Renal pelvis (tissue), 4 donors: ENCODE data around the gene ST3GAL3. TPM values are rescaled to one million over a fixed set of nuclear protein-coding genes. Genes with fewer than 3 reads are reported as not detected.

Experiments
- DNase-seq: peaks from one replicate; pipeline ENCODE4 v3.0.0-alpha.2; 2013
- polyA plus RNA-seq, 3 donors: library from polyadenylated mRNA; unstranded; fragments of 120-200 nt; gene quantifications; one replicate each; pipeline ENCODE4 v1.2.1, GENCODE V29; 2013; ENCODE audit not compliant: insufficient read length in 3 of 3

The ST3GAL3 gene
- polyA plus RNA-seq, 3 donors: 19.2 to 27.2 (median 23.4) TPM

DNA sequence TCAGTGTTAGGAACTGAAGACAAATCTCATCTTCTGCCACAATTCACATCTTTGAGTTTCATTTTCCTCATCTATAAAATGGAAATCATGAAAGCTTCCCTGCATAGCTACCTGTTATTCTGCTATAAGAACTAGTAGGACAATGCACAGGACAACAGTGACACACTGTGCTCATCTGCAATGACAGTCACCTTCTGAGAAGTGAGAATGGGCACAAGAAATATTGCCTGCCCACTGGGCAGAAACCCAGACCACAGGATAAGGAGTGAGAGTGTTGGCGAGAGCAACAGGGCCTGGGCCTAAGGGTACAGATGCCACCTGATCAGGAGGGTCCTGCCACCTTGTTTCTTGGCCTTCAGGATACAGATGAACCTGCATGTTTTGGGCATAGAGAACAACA lies 203.0 kb downstream of the ST3GAL3 start:
- DNase-seq: no peak

DNA sequence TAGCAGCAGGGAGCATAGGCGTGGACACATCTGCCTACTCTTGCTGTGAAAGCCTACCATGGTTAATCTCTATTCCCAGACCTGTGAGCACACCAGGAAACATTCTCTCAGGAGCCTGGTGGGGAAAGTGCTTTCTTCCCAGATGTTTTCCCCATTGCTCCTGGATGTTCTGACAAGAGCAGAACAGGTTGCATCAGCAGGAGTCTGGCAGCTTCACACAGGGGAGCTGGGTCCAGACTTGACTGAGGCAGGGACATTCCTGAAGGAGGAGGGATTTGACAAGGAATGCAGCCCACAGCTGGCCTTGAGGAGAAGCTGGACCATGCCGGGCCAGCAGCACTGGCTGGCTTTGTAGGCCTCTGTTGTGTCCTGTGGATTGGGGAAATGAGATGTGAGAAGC lies 205.3 kb downstream of the ST3GAL3 start:
- no peak for DNase-seq

DNA sequence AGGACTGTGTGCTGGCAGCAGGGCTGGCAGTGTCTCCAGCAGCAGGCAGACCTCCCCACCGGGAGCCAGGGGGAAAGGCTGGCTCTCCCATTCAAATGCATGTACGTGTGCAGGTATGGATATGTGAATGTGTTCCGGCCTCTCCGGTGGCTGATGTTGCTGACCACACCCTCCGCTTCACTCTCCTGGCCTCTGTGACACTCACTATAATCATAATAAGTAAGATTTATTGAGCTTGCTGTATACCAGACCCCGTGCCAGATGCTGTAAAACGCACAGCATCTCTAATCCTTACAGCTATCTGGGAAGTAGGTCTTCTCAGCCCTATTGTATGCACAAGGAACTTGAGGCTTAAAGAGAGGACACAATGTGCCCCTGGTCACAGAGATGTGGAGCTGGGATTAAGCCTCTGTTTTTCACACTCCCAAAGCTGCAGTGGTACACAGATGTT lies 205.7 kb downstream of the ST3GAL3 start:
- no peak for DNase-seq

DNA sequence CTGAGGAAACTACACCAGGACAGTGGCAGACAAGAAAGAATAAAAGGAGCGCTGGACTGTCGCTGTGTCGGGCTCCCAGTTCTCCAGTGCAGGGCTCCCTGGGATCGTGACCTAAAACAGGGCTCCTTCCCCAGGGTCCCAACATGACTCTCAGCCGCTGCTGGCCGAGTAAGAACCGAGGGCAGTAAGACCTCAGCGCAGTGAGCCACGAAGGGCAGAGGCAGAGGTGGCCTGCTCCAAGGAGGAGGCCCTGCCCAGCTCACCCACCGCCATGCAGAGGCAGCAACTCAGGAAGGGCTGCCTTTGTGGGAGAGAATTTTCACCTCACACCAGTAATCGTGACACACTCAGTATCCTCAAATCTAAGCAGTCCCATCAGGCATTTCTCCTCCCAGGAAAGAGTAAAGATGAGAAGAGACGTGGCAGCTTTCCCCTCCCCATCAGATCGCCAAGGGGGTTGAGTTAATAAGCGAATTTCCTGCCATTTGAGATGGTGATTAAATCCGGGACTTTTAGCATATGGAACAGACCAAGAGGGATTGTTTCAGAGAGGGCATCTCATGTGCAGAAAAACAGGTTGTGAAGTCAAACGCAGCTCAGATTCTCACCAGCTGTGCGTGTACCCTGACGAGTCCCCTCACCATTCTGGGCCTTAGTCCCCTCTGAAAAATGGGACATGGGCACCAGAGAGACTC lies 206.5 kb downstream of the ST3GAL3 start:
- no peak for DNase-seq

DNA sequence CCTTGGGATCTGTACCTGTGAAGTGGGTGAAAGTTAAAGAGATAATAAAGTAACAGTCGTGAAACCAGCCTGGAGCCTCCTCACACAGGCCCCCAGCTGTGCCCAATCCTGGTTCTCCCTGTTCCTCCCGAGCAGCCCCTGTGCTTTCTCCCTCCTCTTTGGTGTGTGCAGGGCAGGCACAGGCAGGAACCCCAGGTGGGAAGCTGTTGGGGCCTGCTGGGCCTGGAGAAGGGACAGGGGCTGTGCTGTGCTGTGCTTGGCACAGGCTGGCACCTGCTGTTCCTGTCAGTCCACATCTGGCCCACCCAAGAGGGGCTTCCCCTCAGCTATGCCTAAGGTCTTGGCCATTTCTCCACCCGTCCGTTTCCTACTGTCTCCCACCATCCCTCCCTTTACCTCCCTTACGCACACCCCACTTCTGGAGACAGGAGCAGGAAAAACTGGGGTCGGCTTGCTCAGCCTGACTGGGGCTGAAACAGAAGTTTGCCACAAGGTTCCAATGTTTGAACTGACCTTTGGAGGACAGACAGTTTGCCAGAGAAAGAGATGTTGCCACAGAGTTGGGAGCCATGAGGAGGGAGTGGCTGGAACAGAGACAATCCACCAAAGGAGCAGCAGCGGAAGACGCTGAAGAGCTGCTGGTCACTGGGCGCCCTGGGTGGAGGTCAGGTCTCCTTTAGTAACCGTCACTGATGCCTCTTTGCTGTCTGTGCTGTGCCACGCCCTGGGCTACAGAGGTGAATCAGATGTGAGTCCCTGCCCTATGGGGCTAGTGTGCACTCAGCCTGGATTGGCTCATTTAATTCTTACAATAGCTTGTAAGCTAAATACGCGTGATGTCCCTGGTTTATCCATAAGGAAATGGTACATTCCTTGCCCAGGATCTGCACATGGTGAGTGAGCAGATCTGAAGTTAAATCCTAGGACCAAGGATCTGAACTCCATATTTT lies 207.5 kb downstream of the ST3GAL3 start:
- no peak for DNase-seq

DNA sequence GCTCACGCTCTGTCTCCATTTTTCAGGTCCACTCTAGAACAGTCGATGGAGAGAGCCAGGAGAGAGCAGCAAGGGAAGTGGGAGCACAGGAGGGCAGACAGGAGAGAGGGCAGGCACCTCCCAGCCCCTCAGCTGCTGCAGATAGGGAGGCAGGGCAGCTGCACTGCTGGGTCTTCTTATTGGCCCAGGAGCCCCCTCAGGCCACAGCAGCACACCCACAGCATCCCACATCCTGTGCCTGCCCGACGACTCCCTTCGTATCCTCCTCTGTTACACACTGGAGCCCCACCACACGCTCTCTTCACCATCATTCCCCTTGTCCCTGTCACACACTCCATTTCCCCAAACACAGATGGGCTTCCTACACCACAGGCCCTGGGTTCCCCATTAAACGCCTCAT lies 212.6 kb downstream of the ST3GAL3 start:
- no peak for DNase-seq

DNA sequence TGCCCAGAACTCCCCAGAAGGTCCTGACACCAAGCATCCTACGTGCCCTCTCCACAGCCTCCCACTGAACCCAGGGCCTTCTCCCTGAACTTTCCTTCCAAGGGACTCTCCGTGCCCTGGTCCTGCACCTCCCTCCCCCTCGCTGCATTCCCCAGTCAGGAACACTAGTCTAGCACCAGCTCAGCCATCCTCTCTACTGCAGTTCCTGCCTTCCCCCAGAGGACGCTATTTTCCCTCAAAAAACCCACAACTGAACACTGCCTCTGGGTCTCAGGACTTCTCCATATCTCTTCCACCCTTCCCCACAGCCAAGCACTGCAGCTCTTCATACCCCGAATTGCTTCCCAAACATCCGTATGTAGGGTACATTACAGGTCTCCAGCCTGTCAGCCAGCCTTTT lies 213.7 kb downstream of the ST3GAL3 start:
- DNase-seq: no peak

DNA sequence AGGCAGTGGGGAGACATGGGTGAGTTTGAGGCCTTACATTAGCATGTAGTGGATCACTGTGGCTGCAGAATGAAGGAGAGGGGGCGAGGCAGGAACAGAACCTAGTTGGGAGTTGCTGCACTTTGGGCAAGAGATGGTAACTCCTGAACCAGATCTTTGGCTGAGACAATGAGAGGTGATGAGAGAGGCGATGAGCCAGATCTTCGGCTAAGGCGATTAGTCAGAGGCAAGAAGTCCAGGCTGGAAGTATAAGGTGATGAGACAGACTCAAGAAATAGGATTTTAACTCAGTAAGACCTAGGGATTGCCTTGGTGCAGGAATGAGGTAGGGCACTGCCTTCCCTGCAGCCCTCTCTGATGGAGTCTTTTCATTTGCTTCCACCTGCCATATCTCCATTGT lies 217.2 kb downstream of the ST3GAL3 start:
- no peak for DNase-seq

DNA sequence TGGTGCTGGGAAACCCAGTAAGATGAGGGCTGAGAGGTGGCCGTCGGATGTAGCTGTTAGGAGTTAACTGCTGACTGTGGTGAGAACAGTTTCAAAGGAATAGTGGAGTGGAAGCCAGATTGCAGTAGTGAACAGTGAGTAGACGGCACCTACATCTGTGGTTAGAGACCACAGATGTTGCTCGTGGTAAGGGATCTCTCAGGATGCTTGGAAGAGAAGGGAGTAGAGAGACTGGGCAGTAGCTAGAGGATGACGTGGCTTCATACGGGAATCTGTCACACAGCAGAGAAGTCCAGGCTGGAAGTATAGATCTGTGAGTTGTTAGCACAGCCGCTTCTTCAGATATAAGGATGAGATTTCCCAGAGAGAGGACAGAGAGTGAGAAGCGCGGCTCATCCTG lies 218.5 kb downstream of the ST3GAL3 start:
- no peak for DNase-seq

DNA sequence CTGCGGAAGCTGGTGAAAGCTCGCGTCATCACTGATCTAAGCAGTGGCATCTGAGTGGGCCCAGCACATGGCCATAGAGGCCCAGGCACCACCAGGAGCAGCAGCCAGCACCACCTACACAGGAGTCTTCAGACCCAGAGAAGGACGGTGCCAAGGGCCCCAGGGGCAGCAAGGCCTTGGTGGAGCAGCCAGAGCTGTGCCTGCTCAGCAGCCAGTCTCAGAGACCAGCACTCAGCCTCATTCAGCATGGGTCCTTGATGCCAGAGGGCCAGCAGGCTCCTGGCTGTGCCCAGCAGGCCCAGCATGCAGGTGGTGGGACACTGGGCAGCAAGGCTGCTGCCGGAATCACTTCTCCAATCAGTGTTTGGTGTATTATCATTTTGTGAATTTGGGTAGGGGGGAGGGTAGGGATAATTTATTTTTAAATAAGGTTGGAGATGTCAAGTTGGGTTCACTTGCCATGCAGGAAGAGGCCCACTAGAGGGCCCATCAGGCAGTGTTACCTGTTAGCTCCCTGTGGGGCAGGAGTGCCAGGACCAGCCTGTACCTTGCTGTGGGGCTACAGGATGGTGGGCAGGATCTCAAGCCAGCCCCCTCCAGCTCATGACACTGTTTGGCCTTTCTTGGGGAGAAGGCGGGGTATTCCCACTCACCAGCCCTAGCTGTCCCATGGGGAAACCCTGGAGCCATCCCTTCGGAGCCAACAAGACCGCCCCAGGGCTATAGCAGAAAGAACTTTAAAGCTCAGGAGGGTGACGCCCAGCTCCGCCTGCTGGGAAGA lies 223.0 kb downstream of the ST3GAL3 start:
- no peak for DNase-seq

DNA sequence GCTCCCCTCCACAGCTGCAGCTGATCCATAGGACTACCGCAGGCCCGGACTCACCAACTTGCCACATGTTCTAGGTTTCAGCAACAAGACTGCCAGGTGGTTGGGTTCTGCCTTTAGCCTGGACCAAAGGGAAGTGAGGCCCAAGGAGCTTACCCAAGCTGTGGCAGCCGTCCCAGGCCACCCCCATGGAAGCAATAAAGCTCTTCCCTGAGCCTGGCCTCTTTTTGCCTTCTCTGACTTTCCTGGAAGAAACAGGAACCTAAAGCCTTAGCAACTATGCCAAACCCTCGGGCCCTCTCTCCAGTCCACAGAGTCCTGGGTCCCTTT lies 223.6 kb downstream of the ST3GAL3 start:
- DNase-seq: no peak

DNA sequence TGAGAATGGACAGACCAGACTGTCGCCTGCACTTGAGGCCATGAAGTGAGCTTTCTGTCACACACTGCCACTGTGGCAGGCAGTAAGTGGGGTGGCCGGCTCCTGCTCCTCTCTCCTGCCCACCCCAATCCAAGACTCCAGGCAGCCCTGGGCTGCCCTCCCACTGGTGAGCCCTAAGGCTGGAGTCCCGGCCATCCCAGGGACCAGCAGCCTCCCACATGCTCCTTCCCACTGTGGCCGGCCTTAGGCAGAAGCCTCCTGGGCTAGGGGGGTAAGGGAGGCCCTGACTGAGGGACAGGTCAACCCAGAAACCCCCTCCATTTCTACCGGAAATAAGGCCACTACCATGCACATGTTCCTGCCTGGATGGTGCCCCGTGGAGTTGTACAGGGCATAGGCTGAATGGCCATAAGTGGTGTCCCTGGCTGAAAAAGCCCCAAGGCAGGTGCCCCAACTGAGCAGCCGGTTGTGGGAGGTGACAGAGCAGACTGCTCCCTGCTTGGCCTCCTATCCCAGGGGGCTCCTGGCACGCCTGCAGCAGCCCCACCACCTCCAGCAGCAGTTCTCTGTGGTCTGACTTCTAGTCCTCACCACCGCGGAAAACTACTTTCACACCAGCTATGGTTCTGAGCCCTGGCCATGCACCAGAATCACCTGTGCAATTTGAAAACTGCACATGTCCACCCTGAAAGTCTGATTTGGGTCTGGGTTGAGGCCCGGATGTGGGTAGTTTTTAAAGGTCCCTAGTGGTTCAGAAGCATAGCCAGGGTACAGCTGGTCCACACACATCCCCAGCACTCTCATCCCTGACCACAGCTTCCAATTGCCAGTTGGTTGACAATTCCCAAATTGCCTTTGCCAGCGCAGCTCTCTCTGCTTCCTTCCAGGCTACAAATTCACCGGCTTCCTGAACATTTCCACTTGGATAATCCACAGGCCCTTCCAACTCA lies 224.7 kb downstream of the ST3GAL3 start:
- no peak for DNase-seq

DNA sequence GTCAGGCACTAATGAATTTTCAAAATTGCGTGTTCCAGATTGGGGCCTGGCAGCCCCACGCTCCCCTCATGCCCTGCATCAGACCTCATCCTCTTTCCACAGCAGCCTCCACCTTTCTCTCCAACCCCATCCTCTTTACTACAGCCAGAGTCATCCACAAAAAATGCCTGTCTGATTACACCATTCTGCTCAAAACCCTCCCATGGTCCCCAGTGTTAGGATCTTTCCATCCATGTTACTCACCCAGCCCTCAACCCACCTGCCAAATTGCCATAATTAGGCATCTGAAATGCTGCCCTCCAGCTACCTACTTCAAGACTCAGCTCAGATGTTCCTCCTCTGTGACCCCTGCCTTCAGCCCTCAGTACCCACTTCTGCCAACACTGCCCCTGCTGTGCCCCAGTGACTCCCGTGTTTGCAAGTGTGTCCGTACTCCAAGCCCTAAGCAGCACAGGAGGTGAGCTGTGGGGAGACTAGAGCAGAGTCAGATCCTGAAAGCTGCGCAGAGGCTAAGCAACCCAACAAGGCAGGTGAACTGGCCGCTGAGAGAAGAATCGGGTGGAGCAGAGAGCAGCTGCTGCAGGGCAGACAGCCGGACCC lies 225.6 kb downstream of the ST3GAL3 start:
- DNase-seq: no peak

DNA sequence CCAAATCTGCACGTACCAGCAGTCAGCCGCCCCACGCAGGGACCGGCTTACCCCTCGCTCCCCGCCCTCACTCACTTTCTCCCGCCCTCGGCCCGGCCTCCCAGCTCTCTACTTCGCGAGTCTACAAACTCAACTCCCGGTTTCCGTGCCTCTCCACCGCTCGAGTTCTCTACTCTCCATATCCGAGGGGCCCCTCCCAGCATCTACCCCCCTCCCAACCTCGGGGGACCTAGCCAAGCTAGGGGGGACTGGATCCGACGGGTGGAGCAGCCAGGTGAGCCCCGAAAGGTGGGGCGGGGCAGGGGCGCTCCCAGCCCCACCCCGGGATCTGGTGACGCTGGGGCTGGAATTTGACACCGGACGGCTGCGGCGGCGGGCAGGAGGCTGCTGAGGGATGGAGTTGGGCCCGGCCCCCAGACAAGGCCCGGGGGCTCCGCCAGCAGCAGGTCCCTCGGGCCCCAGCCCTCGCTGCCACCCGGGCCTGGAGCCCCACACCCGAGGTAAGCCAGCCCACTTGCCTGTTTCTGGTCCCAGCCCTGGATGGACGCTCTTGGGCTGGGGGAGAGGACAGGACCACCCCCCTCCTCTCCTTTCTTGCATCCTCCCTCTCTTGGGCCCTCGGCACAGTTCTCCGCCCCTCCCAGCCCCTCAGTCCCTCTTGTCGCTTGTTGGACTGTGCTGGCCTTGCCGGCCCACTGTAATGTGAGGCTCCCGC lies 226.2 kb downstream of the ST3GAL3 start, which contains the start of gene ARTN:
Gene ARTN, plus strand, starts transcription at position 416 of the 715 bp plus-strand sequence. CDS start 1,856 bp downstream, outside the sequence.
- DNase-seq: no peak

DNA sequence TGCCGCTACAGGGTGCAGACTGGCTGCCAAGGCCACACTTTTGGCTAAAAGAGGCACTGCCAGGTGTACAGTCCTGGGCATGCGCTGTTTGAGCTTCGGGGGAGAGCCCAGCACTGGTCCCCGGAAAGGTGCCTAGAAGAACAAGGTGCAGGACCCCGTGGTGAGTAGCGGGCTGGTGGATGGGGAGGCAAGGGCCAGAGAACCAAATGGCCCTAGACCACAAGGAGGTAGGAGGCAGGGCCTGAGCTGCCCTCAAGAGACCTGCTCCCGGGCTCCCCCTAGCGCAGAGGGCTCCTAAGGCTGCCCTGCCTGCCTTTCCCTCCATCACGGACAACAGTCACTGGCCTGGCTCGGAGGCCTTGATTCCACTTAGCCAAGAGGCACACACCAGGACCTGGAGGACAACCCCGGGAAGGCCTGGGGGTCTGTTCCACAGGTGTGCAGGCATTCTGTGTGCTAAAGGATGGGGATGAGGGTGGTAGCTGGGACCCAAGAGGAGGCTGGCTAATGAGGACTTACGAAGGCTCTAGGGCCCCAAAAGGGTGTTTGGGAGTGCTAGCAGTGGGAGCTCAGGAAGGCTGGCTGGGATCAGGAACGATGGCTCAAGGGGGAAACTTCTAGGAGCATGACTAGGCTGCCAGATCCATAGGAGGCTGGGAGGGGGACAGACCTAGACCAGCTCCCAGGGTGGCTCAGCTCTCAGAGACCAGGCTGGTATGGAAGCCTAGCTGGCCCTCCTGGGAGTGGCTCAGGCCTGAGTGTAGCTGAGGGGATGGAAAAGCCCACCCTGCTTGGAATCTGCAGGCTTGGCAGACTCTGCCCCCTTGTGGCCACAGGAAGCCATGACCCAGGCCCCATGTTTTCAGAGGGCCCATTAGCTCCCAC lies 227.0 kb downstream of the ST3GAL3 start:
- peak; percentile 68 for DNase-seq

DNA sequence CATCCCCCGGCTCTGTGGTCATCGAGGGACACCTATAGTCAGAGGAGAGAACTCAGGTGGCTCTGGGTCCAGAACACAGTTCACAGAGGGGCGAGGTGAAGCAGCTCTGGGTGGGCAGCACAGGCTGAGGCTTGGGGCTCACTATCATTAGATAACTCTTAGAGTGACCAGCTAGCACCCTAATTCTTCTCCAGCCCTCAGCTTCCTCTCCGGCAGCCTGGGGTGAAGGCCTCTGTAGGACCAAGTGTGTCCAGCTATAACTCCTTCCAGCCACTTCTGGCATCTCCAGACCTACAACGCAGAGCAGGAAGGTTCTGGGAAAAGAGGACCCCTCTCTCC lies 227.6 kb downstream of the ST3GAL3 start:
- DNase-seq: no peak

DNA sequence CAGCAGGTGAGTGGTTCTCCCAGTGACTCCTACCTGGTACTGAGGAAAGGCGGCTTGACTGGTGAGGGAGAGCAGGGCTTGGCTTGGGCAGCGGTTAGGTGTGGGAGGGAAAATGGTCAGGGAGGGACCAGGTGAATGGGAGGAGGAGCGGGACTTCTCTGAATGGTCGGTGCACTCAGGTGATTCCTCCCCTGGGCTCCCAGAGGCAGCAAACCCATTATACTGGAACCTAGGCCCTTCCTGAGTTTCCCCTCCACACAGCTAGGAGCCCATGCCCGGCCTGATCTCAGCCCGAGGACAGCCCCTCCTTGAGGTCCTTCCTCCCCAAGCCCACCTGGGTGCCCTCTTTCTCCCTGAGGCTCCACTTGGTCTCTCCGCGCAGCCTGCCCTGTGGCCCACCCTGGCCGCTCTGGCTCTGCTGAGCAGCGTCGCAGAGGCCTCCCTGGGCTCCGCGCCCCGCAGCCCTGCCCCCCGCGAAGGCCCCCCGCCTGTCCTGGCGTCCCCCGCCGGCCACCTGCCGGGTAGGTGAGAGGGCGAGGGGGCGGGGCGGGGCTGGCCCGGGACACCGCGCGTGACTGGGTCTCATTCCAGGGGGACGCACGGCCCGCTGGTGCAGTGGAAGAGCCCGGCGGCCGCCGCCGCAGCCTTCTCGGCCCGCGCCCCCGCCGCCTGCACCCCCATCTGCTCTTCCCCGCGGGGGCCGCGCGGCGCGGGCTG lies 228.5 kb downstream of the ST3GAL3 start:
- DNase-seq: no peak

DNA sequence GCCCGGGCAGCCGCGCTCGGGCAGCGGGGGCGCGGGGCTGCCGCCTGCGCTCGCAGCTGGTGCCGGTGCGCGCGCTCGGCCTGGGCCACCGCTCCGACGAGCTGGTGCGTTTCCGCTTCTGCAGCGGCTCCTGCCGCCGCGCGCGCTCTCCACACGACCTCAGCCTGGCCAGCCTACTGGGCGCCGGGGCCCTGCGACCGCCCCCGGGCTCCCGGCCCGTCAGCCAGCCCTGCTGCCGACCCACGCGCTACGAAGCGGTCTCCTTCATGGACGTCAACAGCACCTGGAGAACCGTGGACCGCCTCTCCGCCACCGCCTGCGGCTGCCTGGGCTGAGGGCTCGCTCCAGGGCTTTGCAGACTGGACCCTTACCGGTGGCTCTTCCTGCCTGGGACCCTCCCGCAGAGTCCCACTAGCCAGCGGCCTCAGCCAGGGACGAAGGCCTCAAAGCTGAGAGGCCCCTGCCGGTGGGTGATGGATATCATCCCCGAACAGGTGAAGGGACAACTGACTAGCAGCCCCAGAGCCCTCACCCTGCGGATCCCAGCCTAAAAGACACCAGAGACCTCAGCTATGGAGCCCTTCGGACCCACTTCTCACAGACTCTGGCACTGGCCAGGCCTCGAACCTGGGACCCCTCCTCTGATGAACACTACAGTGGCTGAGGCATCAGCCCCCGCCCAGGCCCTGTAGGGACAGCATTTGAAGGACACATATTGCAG lies 229.3 kb downstream of the ST3GAL3 start:
- no peak for DNase-seq
